OCI-LY1 (cell line): ENCODE data around the gene TMEM40.

Source experiments
- H2AFZ ChIP-seq: fragments of 200-600 bp; sonication (generic), shearing (Covaris generic); 2 replicates; pipeline ENCODE4 v1.6.0; 2014; ENCODE audit warnings: antibody characterized with exemption, mild to moderate bottlenecking, low read length
- H3F3A ChIP-seq: fragments of 200-600 bp; sonication (generic), shearing (Covaris generic); 2 replicates; pipeline ENCODE4 v1.6.0; 2014; ENCODE audit warnings: mild to moderate bottlenecking, antibody characterized with exemption, low read length, moderate library complexity; ENCODE audit not compliant: insufficient read depth
- H3K27ac ChIP-seq: fragments of 200-600 bp; sonication (generic); 2 replicates; pipeline ENCODE4 v1.5.1; 2014; ENCODE audit warnings: low read length, mixed run types, mild to moderate bottlenecking, low read depth; ENCODE audit not compliant: poor library complexity, severe bottlenecking
- H3K27me3 ChIP-seq: fragments of 200-600 bp; sonication (generic); 2 replicates; pipeline ENCODE4 v1.6.0; 2014; ENCODE audit warnings: antibody characterized with exemption, mild to moderate bottlenecking, low read length, moderate library complexity; ENCODE audit not compliant: insufficient read depth
- H3K36me3 ChIP-seq: fragments of 200-600 bp; sonication (generic); 2 replicates; pipeline ENCODE4 v1.6.1; 2014; ENCODE audit warnings: mild to moderate bottlenecking, antibody characterized with exemption, low read length, moderate library complexity, mixed read lengths; ENCODE audit not compliant: insufficient read depth
- H3K4me1 ChIP-seq: fragments of 200-600 bp; sonication (generic); 2 replicates; pipeline ENCODE4 v1.5.1; 2014; ENCODE audit warnings: mild to moderate bottlenecking, low read length, moderate library complexity; ENCODE audit not compliant: insufficient read depth, severe bottlenecking
- H3K4me2 ChIP-seq: fragments of 200-600 bp; sonication (generic), shearing (Covaris generic); 2 replicates; pipeline ENCODE4 v1.6.1; 2014; ENCODE audit warnings: low read length
- H3K4me3 ChIP-seq: fragments of 200-600 bp; sonication (generic); 2 replicates; pipeline ENCODE4 v1.5.1; 2014; ENCODE audit warnings: low read length, low read depth, mild to moderate bottlenecking, mixed read lengths; ENCODE audit not compliant: poor library complexity, severe bottlenecking
- H3K79me2 ChIP-seq: fragments of 200-600 bp; shearing (Covaris generic); 2 replicates; pipeline ENCODE4 v1.6.1; 2016; ENCODE audit warnings: mixed run types, low read length, mixed read lengths; ENCODE audit not compliant: insufficient read depth
- H3K9ac ChIP-seq: fragments of 200-600 bp; sonication (generic), shearing (Covaris generic); 2 replicates; pipeline ENCODE4 v1.6.1; 2014; ENCODE audit warnings: mild to moderate bottlenecking, low read length, mixed read lengths
- H3K9me2 ChIP-seq: fragments of 200-600 bp; sonication (generic), shearing (Covaris generic); 2 replicates; pipeline ENCODE4 v1.6.1; 2014; ENCODE audit warnings: low read depth, mild to moderate bottlenecking, low read length, mixed read lengths
- H3K9me3 ChIP-seq: fragments of 200-600 bp; shearing (Covaris generic); 2 replicates; pipeline ENCODE4 v1.6.1; 2014; ENCODE audit warnings: low read length, mixed read lengths
- H4K20me1 ChIP-seq: fragments of 200-600 bp; sonication (generic), shearing (Covaris generic); 2 replicates; pipeline ENCODE4 v1.6.0; 2016; ENCODE audit warnings: mild to moderate bottlenecking, low read length; ENCODE audit not compliant: insufficient read depth
- EZH2 ChIP-seq: fragments of 200-600 bp; sonication (generic), shearing (Covaris generic); IDR thresholded peaks from 2 replicates; pipeline ENCODE4 v1.8.0; 2017; ENCODE audit warnings: borderline replicate concordance, mixed run types, mild to moderate bottlenecking, antibody characterized with exemption, low read length, moderate library complexity, mixed read lengths
- TF ChIP-seq, protein P1 (sequence below): fragments of 200-600 bp; sonication (generic), shearing (Covaris generic); IDR thresholded peaks from 2 replicates; pipeline ENCODE4 v1.5.1; 2017; ENCODE audit warnings: mild to moderate bottlenecking, antibody characterized with exemption, low read length, moderate library complexity, mixed read lengths

The TMEM40 gene

DNA sequence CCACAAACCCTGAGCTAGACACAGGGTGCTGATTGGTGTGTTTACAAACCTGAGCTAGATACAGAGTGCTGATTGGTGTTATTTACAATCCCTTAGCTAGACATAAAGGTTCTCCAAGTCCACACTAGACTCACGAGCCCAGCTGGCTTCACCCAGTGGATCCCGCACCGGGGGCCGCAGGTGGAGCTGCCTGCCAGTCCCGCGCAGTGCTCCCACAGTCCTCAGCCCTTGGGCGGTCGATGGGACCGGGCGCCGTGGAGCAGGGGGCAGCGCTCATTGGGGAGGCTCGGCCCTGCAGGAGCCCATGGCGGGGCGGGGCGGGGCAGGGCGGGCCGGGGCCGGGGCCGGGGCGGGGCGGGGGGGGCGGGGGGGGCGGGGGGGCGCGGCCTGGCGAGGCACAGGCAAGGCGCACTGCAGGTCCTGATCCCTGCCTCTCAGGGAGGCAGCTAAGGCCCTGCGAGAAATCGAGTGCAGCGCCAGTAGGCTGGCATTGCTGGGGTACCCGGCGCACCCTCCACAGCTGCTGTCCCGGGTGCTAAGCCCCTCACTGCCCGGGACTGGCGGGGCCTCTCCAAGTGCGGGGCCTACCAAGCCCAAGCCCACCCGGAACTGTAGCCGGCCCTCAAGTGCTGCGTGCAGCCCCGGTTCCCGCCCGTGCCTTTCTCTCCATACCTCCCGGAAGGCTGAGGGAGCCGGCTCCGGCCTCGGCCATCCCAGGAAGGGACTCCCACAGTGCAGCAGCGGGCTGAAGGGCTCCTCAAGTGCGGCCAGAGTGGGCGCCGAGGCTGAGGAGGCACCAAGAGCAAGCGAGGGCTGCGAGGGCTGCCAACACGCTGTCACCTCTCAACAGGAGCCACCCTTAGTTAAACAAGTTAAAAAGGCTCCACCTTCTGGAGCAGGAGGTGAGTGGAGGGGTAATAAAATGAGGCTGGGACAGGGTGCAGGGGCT is 9.8 kb upstream of the TMEM40 start:
- TF ChIP-seq, protein P1, sequence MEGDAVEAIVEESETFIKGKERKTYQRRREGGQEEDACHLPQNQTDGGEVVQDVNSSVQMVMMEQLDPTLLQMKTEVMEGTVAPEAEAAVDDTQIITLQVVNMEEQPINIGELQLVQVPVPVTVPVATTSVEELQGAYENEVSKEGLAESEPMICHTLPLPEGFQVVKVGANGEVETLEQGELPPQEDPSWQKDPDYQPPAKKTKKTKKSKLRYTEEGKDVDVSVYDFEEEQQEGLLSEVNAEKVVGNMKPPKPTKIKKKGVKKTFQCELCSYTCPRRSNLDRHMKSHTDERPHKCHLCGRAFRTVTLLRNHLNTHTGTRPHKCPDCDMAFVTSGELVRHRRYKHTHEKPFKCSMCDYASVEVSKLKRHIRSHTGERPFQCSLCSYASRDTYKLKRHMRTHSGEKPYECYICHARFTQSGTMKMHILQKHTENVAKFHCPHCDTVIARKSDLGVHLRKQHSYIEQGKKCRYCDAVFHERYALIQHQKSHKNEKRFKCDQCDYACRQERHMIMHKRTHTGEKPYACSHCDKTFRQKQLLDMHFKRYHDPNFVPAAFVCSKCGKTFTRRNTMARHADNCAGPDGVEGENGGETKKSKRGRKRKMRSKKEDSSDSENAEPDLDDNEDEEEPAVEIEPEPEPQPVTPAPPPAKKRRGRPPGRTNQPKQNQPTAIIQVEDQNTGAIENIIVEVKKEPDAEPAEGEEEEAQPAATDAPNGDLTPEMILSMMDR, result no peak
- TF ChIP-seq EZH2, result no peak
- Histone ChIP-seq H3K4me2 (no peak overlapping the region), H3K9ac (no peak overlapping the region), H3K27ac (no peak overlapping the region), H3K79me2 (no peaks in the 10 kb centered on the region), H3K27me3 (no peaks in the 10 kb centered on the region), H3K4me3 (no peak overlapping the region), H3K9me3 (no peaks in the 10 kb centered on the region), H3F3A (no peaks in the 10 kb centered on the region), H4K20me1 (no peaks in the 10 kb centered on the region), H3K9me2 (no peaks in the 10 kb centered on the region), H2AFZ (no peak overlapping the region), H3K36me3 (no peaks in the 10 kb centered on the region), H3K4me1 (no peaks in the 10 kb centered on the region)

DNA sequence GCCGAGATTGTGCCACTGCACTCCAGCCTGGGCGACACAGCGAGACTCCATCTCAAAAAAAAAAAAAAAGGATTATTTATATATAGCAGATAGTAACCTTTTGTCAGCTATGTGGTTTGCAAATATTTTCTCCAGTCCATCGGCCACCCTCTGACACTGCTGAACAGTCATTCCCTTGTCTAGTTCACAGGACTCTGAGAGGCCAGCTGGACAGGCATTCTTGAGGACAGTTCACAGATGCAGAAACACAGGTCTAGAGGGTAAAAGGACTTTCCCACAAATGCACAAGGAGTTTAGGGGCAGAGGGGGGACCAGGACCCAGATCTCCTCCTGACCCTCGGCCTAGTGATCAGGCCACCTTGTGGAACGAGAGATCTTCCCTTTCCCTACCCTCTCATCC is 7.5 kb upstream of the TMEM40 start:
- H3K9me2 ChIP-seq, result no peaks in the 10 kb centered on the region
- no peak overlapping the region for H2AFZ ChIP-seq
- H4K20me1 ChIP-seq, result no peaks in the 10 kb centered on the region
- H3K27ac ChIP-seq, result no peak overlapping the region
- H3K4me1 ChIP-seq, result no peaks in the 10 kb centered on the region
- no peaks in the 10 kb centered on the region for H3K79me2 ChIP-seq
- H3F3A ChIP-seq, result no peaks in the 10 kb centered on the region
- no peaks in the 10 kb centered on the region for H3K9me3 ChIP-seq
- H3K4me3 ChIP-seq, result no peak overlapping the region
- H3K9ac ChIP-seq, result no peak overlapping the region
- H3K4me2 ChIP-seq, result no peak overlapping the region
- no peak for TF ChIP-seq EZH2
- TF ChIP-seq, protein P1, result no peak
- no peaks in the 10 kb centered on the region for H3K36me3 ChIP-seq
- no peaks in the 10 kb centered on the region for H3K27me3 ChIP-seq

DNA sequence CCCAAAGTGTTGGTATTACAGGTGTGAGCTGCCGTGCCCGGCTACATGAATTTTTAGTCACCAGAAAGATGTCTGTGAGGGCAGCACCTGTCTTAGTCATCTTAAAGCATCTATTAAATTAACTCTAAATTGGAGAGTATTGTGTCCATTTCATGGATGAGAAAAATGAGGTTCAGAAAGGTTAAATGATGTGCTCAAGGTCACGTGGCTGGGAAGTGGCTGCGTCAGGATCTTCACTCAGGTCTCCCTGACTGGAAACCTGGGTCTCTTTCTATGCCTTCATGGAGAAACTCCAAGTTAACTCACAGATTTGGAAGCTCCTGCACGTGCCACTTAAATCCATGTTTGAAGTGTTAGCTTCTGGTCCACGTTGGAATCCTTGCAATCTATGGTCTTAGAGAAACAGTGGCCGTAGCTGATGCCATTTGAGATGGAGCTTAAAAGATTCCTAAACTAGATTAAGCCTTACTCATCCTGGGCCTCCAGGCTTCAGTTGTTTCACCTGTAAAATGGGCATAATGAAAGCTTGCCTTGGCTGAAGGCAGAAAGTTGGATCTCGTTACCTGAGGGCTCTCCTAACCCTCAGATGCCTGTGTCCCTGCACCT is 5.2 kb upstream of the TMEM40 start:
- H3K27me3 ChIP-seq, result no peaks in the 10 kb centered on the region
- H3K36me3 ChIP-seq, result no peaks in the 10 kb centered on the region
- H3K27ac ChIP-seq, result no peak overlapping the region
- H3K4me3 ChIP-seq, result no peak overlapping the region
- H3K4me1 ChIP-seq, result no peaks in the 10 kb centered on the region
- no peak overlapping the region for H2AFZ ChIP-seq
- no peaks in the 10 kb centered on the region for H3K9me3 ChIP-seq
- no peak overlapping the region for H3K4me2 ChIP-seq
- no peaks in the 10 kb centered on the region for H3F3A ChIP-seq
- no peak overlapping the region for H3K9ac ChIP-seq
- no peaks in the 10 kb centered on the region for H4K20me1 ChIP-seq
- TF ChIP-seq, protein P1, result no peak
- no peak for TF ChIP-seq EZH2
- no peaks in the 10 kb centered on the region for H3K79me2 ChIP-seq
- no peaks in the 10 kb centered on the region for H3K9me2 ChIP-seq
